AG08395 (cell line): Measurements from ENCODE around the gene DENND1A.
A peak's percentile ranks its signal among the peaks of the same experiment; 100 is the strongest.

ENCODE experiments used
- DNase-seq: peaks from one replicate; pipeline ENCODE4 v3.0.0; 2012; ENCODE audit warnings: mixed read lengths, low spot score

Gene DENND1A

GRCh38 chr9:123353984-123354591, 575.8 kb downstream of the DENND1A start:
- DNase-seq = peak; percentile 83

GRCh38 chr9:123353041-123353440, 576.9 kb downstream of the DENND1A start:
- DNase-seq = no peak

GRCh38 chr9:123350590-123351310, 579.2 kb downstream of the DENND1A start:
- no peak for DNase-seq

GRCh38 chr9:123349691-123350480, 580.0 kb downstream of the DENND1A start:
- DNase-seq = peak; percentile 82

GRCh38 chr9:123349033-123349432, 580.9 kb downstream of the DENND1A start:
- DNase-seq = no peak

- no peak for DNase-seq
These were observed 581.5 kb downstream of the DENND1A start for GRCh38 chr9:123348317-123348992.

GRCh38 chr9:123347289-123348060, 582.5 kb downstream of the DENND1A start:
- no peak for DNase-seq

GRCh38 chr9:123346826-123347225, 583.1 kb downstream of the DENND1A start:
- no peak for DNase-seq

GRCh38 chr9:123346026-123346425, 583.9 kb downstream of the DENND1A start:
- DNase-seq = no peak

GRCh38 chr9:123345567-123345955, 584.4 kb downstream of the DENND1A start:
- no peak for DNase-seq

GRCh38 chr9:123344192-123344949, 585.6 kb downstream of the DENND1A start:
- no peak for DNase-seq

GRCh38 chr9:123343443-123344191, 586.3 kb downstream of the DENND1A start:
- no peak for DNase-seq

GRCh38 chr9:123342247-123342646, 587.7 kb downstream of the DENND1A start:
- DNase-seq = no peak

- DNase-seq = no peak
These were observed 588.1 kb downstream of the DENND1A start for GRCh38 chr9:123341816-123342215.

GRCh38 chr9:123339666-123340510, 590.0 kb downstream of the DENND1A start:
- DNase-seq = no peak

GRCh38 chr9:123338710-123339665, 590.9 kb downstream of the DENND1A start:
- no peak for DNase-seq

- DNase-seq = no peak
These were observed 592.0 kb downstream of the DENND1A start for GRCh38 chr9:123337971-123338370.

- DNase-seq = no peak
These were observed 593.0 kb downstream of the DENND1A start for GRCh38 chr9:123336959-123337358.
